Measurements from ENCODE around the gene BTBD16.

Gene BTBD16

GRCh38 chr10:122271076-122271475, at the start of gene BTBD16:
Gene BTBD16, plus strand, starts transcription at chr10:122271296. Its CDS starts 3,786 bp downstream, at chr10:122275082.
- no peak for DNase-seq (ENCODE audit: low read depth in 2 of 2)

DNA sequence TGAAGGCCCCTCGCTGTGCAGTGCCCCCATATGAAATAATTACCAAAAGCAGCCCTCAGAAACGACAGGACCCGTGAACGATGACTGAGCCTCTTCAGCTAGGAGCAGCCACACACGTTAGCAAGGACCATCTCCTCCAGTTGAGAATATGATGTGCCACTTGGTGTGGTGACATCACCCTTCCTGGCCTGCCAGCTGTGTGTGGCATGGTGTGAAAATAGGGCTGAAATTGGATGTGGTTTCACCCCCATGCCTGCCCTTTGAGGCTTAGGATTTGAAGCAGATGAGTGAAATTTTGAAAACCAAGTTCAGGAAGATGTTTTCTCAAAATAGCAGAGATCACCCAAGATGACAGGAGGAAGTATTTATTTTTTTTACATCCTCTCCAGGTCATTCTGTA, 49.1 kb upstream of the BTBD16 start:
- DNase-seq (ENCODE audit: low read depth in 2 of 2) = no peak

DNA sequence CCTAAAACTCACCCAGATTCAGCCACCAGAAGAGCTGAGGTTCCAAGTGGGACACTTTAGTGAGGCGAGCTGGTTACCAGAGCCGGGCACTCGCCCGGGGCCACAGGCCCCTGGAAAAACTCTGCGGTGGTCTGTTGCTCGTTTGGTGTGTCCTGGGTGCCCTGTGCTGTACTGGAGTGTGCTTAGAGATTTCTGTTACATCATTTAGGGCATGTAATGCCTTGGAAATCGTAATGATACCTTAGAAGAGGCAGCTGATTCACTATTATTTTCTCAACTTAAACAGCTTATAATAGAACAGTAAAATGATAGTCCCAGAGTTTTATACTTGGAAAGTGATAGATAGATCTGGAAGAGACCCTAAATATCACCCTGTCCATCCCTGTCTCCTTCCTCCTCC, 48.5 kb upstream of the BTBD16 start:
- no peak for DNase-seq (ENCODE audit: low read depth in 2 of 2)

DNA sequence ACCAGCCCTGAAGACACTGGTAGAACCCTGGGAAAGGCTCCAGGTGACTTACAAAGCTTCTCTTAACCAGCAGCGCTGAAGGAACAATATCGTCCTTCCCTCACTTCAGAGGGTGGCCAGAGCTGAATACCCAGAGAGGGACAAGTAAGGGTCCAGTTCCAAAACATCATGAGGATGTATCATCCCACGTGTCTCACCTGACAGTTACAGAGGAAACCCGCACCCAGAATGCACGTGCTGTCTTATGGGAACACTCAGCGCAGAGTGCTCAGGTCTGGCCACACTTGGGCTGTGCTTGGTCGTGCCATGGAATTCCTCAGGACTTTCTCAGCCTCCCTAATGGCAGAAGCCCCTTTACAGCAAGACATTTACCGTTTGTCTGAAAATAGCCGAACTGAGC, 46.9 kb upstream of the BTBD16 start:
- DNase-seq (ENCODE audit: low read depth in 2 of 2) = no peak

DNA sequence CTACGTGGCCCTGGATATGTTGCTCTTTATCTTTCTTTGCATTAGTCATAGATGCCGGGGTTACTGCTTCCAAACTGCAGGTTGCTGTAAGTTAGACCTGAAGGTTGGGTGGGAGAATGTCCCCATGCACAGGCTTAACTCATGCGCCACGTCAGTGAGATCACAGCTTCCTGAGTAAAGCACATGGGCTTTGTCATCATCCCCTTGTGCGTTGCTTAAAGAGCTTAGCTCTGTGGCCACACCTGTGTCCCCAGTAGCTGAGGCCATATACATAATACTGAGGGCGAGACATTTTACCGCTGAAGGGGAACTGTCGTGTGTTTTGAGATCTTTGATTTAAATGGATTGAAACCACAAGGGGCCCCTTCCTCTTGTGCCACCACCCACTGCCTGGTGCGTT, 45.8 kb upstream of the BTBD16 start:
- no peak for DNase-seq (ENCODE audit: low read depth in 2 of 2)

DNA sequence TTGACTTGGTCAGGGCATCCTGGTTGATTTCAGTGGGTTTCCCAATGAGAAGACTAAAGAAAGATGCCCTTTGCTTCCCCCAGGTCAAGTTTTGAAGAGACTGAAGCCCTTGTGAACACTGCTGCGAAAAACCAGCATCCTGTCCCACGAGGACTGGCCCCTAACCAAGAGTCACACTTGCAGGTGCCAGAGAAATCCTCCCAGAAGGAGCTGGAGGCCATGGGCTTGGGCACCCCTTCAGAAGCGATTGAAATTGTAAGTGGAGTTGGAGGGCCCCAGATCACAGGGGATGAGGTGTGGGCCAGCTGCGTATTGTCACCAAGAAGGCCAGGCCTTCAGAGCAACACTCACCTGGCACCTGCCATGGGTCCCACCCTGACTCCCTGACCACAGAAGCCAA, 43.3 kb upstream of the BTBD16 start:
- no peak for DNase-seq (ENCODE audit: low read depth in 2 of 2)

- no peak for DNase-seq (ENCODE audit: low read depth in 2 of 2)
Observed at GRCh38 chr10:122229666-122230065, 41.4 kb upstream of the BTBD16 start.

DNA sequence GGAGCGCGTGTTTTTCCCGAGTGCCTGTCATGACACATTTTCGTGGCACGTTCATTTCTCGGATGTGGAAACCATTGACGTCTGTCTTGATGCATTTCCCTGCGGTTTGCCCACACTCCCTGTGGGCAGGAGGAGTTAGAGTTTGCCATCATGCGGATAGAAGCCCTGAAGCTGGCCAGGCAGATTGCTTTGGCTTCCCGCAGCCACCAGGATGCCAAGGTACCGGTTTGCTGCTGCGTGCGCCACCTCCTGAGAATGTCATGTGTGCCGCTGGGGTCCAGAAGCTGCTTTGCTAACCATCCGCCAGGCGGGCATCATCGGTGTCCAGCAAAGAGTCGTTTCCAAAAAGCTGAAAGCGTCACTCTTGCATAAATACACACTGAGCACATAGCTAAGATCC, 40.9 kb upstream of the BTBD16 start:
- DNase-seq (ENCODE audit: low read depth in 2 of 2) = no peak

DNA sequence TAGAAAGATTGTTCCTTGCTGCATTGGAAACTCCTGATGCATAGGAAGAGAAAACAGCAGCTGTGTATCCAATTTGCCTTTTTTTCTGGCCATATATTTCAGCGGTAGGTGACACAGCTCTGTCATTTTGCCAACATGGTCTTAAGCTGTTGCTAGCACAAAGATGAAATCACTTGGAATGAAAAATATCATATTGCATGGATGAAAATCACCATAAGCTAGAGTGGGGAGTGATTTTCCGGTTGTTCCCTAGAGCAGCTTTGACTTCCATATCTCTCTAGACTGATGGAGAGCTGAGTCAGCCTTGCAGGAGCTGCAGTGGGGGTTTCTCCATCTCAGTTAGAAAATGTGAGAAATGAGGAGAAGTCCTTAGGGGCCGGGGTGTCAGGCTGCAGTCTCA, 38.3 kb upstream of the BTBD16 start:
- no peak for DNase-seq (ENCODE audit: low read depth in 2 of 2)

DNA sequence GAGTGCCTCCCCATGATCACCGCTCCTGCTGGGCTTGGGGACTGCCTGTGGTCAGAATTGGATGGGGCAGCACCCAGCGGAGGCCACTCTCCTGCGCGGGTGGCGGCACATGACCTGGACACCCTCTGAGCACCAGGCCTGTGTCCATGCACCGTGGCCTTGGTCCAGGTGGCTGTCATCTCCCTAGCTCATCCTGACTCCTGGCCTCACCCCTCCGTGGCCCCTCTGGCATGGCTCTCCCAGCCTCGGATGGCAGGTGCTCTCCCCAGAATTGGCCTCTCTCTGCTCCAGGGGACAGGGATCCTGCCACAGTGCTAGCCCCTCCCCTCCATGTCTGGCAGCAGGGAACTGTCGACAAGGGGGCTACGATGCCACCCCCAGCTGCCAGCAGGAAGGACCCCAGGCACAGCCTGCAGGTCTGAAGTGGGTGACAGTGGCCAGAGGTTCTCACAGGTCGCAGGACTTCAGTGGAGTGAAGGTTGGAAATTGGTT, 37.2 kb upstream of the BTBD16 start:
- no peak for DNase-seq (ENCODE audit: low read depth in 2 of 2)

DNA sequence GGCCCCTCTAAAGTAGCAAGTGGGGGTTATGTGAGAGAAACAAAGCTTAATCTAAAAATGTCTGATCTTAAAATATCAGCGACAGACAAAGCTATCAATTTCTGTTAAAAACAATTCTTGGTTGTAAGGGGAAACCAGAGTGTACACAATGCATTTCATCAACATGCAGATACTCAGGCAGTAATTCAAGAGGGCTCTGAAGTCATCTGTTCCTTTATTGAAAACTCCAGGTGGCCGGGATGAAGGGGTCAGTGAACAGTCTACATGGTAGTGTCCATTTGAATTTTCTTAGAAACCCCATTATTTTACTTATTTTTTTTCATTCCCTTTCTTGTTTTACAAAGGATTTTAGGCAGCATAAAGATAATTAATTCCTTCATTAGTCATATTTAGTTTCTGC, 36.7 kb upstream of the BTBD16 start:
- DNase-seq (ENCODE audit: low read depth in 2 of 2) = no peak

DNA sequence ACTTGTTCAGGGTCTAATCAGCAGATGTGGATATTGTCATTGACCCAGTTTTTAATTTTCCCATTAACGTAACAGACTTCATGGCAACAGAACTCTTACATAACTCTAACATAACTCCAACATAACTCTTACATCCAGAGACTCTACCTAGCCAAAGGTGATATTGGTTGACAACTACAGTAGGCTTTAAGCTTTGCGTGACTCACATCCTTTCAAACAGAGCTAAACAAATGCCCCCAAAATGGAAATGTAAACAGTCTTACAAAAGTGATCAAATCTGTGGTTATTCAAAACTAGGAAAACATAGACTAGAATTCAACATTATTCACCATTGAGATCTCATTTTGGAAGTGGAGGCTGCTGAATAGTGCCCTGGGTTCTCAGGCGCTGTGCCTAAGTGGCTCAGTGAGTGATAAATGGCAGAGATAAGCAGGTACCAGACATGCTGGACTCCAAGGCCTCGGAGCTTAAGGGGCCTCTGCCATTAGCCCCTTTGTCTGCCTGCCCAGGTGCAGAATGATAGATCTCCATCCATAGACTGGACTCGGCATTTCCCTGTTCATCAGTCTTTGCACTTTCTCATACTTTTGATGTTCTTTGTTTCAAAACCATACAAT, 34.3 kb upstream of the BTBD16 start:
- no peak for DNase-seq (ENCODE audit: low read depth in 2 of 2)

DNA sequence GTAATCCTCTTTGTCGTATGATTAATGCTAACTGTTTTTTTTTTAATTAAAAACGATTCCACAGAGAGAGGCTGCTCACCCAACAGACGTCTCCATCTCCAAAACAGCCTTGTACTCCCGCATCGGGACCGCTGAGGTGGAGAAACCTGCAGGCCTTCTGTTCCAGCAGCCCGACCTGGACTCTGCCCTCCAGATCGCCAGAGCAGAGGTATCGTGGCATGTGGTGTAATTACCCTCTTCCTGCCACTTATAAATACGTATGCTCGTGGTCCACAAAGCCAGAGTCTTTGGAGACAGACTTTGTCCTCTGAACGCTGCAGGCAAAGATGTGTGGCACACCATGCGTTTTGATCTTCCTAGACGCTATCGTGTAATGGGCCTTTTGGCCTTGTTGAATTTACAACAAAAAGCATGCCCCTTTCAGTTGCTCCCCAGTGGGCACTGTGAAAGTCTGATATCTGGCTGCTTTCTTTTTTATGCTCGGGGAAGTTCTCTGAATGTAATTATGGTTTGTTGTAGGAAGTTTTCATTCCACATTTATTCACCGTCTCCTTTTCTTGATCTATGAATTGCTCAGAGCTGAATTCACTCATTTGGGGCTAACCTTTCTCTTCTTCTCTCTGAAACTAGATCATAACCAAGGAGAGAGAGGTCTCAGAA, 33.6 kb upstream of the BTBD16 start:
- DNase-seq (ENCODE audit: low read depth in 2 of 2) = no peak

GRCh38 chr10:122239578-122240257, 31.4 kb upstream of the BTBD16 start:
- no peak for DNase-seq (ENCODE audit: low read depth in 2 of 2)

GRCh38 chr10:122240401-122240800, 30.7 kb upstream of the BTBD16 start:
- no peak for DNase-seq (ENCODE audit: low read depth in 2 of 2)

GRCh38 chr10:122241836-122242235, 29.3 kb upstream of the BTBD16 start:
- DNase-seq (ENCODE audit: low read depth in 2 of 2) = no peak

- DNase-seq (ENCODE audit: low read depth in 2 of 2) = no peak
Observed at GRCh38 chr10:122243550-122243949, 27.5 kb upstream of the BTBD16 start.

DNA sequence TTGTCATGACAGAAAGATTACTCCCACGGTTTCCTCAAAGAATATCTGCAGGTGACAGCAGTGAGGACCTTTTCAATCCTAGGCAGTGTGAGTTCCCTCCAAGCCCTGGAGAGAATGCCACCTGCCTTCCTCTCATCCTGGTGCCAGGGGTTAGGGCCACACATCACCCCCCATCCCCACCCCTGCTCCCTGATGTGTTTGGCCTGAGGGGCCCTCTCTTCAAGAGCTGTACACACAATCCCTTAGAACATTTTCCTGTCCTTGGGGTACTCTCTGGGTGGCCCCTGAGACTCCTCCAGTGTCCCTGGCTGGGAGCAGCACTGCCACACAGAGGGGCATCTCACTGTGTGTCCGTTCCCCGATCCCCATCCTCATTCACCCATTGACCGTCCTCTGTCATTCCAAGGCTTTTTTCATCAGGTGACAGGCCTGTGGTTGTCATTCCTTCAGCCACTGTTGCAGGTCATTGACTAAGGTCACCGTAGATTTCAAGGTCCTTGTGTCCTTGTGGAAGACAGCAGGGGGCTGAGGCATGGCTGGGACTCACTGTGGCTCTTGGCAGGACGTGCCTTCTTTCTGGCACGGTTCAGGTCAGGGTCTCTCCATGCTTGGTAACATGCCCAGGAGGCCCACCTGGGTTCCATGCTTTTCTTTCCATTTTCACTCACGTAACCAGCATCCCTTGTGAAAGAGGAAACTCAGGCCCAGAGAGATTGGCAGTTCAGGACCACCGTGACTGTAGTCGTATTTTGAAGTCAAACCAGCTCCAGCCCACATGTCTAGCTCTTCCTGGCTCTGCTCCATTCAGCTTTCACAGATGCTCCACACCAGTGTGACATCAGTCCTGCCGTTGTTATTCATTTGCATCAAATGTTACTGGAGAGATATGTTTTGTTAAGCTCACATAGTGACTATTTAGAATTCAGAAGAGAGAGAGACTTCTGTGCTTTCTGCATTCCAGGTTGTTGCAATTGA, 26.8 kb upstream of the BTBD16 start:
- no peak for DNase-seq (ENCODE audit: low read depth in 2 of 2)

- no peak for DNase-seq (ENCODE audit: low read depth in 2 of 2)
Observed at GRCh38 chr10:122245136-122245535, 26.0 kb upstream of the BTBD16 start.

GRCh38 chr10:122245897-122246296, 25.2 kb upstream of the BTBD16 start:
- no peak for DNase-seq (ENCODE audit: low read depth in 2 of 2)

DNA sequence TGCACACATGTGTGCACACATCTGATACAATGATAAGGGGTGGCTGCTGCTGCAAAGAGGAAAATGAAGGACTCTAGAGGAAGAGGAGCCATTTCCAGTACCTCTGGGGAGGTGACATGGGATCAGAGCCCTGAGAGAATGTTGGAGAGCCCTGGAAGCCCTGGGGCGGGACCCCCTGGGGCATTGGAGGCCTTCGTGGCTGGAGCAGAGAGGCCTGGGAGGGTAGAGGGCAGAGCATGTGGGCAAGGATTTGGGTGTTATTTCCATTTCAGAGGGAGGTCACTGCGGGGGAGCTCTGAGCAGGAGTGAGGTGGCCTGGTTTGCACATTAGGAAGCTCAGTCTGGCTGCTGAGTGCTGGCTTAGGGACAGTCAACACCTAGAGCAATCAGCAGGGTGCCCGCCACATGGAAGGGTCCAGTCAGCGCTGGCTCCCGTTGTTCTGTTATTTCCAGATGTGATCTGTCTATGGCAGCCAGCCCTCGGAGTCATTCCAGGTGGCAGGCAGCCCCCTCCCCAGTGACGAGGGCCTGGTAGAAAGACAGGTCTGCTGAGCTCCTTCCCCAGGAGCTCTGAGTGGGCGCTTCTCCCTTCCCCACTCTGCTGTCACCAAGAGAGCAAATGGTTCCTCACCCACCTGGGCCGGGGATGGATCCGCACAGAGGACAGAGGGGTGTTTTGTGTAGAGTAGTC, 24.1 kb upstream of the BTBD16 start:
- no peak for DNase-seq (ENCODE audit: low read depth in 2 of 2)

Data from stimulated activated CD8-positive, alpha-beta memory T cell treated with anti-CD3 and anti-CD28 coated beads, Interleukin-2, amount 100 ng/mL, for 48 hours (primary cell).